ENCODE data around the gene PDP2.
A peak's percentile ranks its signal among the peaks of the same experiment; 100 is the strongest.

PDP2 gene

GRCh38 chr16:66921729-66922450 lies 41.6 kb downstream of the PDP2 start:
- DNase-seq (ENCODE audit: low read depth in 2 of 2) = no peak
- TF ChIP-seq CTCF (IDR thresholded peaks at IDR 0.05; ENCODE audit: low read depth, low read length) = no peak
- no peak overlapping the region for H3K4me3 ChIP-seq (replicated peaks in 1 of 2; ENCODE audit: low read depth in 2 of 2, low read length in 2 of 2)

- no peak for TF ChIP-seq CTCF (IDR thresholded peaks at IDR 0.05; ENCODE audit: low read depth, low read length)
- no peak overlapping the region for H3K4me3 ChIP-seq (replicated peaks in 1 of 2; ENCODE audit: low read depth in 2 of 2, low read length in 2 of 2)
- peak; percentile 80 to 88 for DNase-seq (ENCODE audit: low read depth in 2 of 2)
These were observed 43.0 kb downstream of the PDP2 start for GRCh38 chr16:66923247-66923731.

- no peak for TF ChIP-seq CTCF (IDR thresholded peaks at IDR 0.05; ENCODE audit: low read depth, low read length)
- no peak overlapping the region for H3K4me3 ChIP-seq (replicated peaks in 1 of 2; ENCODE audit: low read depth in 2 of 2, low read length in 2 of 2)
- no peak for DNase-seq (ENCODE audit: low read depth in 2 of 2)
These were observed 43.6 kb downstream of the PDP2 start for GRCh38 chr16:66923866-66924265.

GRCh38 chr16:66924527-66925321 lies 44.4 kb downstream of the PDP2 start:
- H3K4me3 ChIP-seq (replicated peaks in 1 of 2; ENCODE audit: low read depth in 2 of 2, low read length in 2 of 2) = peak overlapping the region; percentile 34 to 41
- TF ChIP-seq CTCF (IDR thresholded peaks at IDR 0.05; ENCODE audit: low read depth, low read length) = peak; percentile 5
- no peak for DNase-seq (ENCODE audit: low read depth in 2 of 2)

GRCh38 chr16:66925322-66925840 lies 45.1 kb downstream of the PDP2 start, which contains the start of gene RRAD:
Gene RRAD (minus strand): TSS chr16:66925535. CDS start chr16:66925179, 356 bp downstream.
- H3K4me3 ChIP-seq (replicated peaks in 1 of 2; ENCODE audit: low read depth in 2 of 2, low read length in 2 of 2) = peak within 1 kb of the TSS; percentile 34 to 41
- TF ChIP-seq CTCF (IDR thresholded peaks at IDR 0.05; ENCODE audit: low read depth, low read length) = no peak
- peak; percentile 40 to 47 for DNase-seq (ENCODE audit: low read depth in 2 of 2)

- no peak overlapping the region for H3K4me3 ChIP-seq (replicated peaks in 1 of 2; ENCODE audit: low read depth in 2 of 2, low read length in 2 of 2)
- DNase-seq (ENCODE audit: low read depth in 2 of 2) = no peak
- no peak for TF ChIP-seq CTCF (IDR thresholded peaks at IDR 0.05; ENCODE audit: low read depth, low read length)
These were observed 46.0 kb downstream of the PDP2 start for GRCh38 chr16:66926171-66926947.

Measured in cardiac fibroblast (primary cell).